22Rv1 (cell line): Measurements from ENCODE around the gene FAM167B.
A peak's percentile ranks its signal among the peaks of the same experiment; 100 is the strongest.

Source experiments
- H3K27ac ChIP-seq: fragments of 450-650 bp; 2 replicates; pipeline ENCODE4 v1.5.1; 2017
- ZFX ChIP-seq: fragments of 450-650 bp; IDR thresholded peaks from 2 replicates; pipeline ENCODE4 v1.6.1; 2017; ENCODE audit warnings: antibody characterized with exemption, borderline replicate concordance
- TF ChIP-seq, protein P1 (sequence below): fragments of 450-650 bp; IDR thresholded peaks from 2 replicates; pipeline ENCODE4 v1.5.1; 2017; ENCODE audit warnings: mild to moderate bottlenecking

Gene FAM167B

DNA sequence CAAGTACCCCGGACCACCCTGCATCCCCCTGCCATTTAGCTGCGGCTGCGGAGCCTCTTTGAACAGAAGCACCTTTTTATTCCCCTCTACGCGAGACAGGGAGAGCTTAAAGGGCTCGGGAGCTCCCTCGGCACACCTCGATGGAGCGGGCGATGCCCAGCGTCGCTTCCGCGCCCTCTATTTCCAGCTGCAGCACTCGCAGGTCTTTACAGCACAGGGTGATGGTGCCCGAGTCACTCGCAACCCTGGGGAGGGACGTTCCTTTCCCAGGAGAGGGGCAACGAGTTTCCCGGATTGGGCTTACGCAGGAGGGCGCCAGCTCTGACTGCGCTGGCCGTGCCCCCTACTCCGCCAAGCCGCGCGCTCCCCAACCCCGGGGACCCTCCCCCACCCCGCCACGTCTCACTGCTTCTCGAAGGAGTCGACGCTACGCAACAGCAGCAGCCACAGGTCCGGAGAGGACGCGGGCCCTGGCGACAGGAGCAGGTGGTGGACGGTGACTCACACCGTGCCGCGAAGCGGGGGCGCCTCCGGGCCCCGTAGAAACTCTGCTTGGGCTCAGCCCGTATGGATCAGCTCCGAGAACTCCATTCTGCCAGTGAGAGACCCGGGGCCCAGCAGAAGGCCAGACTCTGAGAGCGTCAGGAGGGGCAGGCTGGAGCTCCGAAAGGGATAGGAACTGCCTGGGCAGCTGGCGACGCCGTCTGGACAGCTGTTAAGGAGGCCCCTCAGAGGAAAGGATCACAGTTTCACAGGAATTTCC, 5.8 kb upstream of the FAM167B start:
- TF ChIP-seq, protein P1, sequence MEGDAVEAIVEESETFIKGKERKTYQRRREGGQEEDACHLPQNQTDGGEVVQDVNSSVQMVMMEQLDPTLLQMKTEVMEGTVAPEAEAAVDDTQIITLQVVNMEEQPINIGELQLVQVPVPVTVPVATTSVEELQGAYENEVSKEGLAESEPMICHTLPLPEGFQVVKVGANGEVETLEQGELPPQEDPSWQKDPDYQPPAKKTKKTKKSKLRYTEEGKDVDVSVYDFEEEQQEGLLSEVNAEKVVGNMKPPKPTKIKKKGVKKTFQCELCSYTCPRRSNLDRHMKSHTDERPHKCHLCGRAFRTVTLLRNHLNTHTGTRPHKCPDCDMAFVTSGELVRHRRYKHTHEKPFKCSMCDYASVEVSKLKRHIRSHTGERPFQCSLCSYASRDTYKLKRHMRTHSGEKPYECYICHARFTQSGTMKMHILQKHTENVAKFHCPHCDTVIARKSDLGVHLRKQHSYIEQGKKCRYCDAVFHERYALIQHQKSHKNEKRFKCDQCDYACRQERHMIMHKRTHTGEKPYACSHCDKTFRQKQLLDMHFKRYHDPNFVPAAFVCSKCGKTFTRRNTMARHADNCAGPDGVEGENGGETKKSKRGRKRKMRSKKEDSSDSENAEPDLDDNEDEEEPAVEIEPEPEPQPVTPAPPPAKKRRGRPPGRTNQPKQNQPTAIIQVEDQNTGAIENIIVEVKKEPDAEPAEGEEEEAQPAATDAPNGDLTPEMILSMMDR = no peak
- TF ChIP-seq ZFX = no peak
- H3K27ac ChIP-seq = peak overlapping the region; percentile 70

DNA sequence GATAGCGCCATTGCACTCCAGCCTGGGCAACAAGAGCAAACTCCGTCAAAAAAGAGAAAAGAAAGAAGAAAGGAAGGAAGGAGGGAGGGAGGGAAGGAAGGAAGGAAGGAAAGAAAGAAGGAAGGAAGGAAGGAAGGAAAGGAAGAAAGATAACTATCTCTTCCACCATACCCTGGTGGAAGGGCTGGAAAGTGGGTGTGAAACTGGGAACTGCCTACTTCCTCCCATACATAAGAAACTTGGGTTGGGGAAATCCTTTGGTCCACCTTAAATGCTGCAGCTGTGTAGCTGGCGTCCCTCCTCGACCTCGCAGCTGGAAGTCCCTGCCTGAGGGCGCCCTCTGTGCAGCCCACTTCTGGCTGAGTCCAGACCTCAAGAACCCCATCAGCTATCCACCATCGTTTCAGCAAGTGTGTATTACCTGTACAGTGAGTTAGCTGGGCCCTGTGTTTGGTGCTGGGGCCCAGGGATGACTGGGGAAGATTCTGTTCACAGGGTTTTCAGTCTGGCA, 4.6 kb upstream of the FAM167B start:
- no peak overlapping the region for H3K27ac ChIP-seq

DNA sequence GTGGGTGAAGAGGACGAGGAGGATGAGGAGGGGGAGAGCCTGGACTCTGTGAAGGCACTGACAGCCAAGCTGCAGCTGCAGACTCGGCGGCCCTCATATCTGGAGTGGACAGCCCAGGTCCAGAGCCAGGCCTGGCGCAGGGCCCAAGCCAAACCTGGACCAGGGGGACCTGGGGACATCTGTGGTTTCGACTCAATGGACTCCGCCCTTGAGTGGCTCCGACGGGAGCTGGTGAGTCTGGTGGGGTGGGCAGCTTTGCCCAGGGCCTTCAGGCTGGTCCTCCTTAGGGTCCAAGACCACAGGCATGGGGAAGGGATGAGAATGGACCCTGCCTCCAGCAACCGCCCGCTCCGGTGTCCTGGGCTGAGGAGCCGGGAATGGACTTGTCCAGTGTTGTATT, 430 bp downstream of the FAM167B start:
- TF ChIP-seq, protein P1 = no peak
- no peak for TF ChIP-seq ZFX
- no peak overlapping the region for H3K27ac ChIP-seq

More for the DNA sequence above, 4.6 kb upstream of the FAM167B start:
- TF ChIP-seq, protein P1 = no peak
- TF ChIP-seq ZFX = no peak

DNA sequence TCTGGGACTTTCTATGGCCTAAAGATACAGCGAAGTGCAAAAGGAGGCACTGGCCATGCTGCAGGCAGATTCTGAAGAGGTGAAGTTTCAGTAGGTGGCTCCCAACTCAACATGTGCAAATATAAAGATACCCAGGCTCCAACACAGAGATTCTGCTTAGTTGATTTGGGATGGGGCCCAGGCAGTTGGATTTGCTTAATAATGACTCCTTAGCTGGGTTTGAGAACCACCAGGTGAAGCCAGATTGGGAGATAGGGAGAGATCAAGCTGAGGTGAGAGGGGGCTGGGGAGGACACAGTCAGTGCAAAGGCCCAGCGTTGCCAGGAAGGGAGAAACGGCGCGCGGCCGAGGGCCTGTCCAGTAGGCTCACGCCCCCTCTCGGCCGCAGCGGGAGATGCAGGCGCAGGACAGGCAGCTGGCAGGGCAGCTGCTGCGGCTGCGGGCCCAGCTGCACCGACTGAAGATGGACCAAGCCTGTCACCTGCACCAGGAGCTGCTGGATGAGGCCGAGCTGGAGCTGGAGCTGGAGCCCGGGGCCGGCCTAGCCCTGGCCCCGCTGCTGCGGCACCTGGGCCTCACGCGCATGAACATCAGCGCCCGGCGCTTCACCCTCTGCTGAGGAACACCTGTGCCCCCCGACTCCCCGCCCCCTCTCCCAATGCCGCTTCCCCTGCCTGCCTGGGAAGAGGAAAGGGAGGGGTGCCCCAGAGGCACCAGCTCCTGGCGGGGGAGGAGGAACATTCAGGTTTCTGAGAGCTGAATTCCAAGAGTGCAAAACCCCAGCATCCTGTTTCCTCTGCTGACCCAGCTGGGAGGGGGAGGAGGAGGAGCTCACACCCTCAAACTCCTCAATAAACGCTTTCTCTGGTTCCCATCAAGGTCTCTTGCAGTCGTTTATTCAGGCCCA, 1.2 kb downstream of the FAM167B start:
- no peak for TF ChIP-seq ZFX
- TF ChIP-seq, protein P1 = peak; percentile 94
- H3K27ac ChIP-seq = no peak overlapping the region

DNA sequence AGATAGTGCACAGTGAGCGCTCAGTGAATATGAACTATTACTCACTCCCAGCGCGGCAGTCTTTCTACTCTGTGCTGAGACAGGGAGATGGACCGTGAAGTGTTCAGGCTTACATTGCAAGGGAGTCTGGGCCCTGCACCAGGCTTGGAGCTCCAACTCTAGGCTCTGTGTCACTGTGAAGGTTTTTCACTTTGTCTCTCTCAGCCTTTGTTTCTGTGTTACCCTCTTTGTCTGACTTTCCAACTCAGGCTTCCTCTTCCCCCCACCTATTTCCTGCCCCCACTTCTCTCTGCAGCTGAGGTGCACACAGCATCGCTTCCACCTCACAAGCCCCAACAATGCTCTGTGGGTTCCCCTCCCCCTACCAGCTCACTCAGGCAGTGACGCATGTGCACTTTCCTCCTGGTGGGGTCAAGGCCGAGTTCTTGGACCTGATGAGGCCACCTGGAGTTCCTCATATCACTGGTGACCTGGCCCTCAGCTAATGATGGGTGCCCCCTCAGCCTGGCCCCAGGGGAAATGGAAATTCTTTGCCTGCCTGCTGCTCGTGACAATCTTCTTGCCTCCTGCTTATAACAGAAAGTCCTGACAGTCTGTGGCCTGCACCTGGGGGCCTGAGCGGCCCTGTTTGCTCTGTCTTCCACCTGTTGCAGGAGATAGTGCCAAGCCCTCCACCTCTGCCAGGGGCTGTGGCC, 3.0 kb downstream of the FAM167B start:
- H3K27ac ChIP-seq = no peak overlapping the region
- no peak for TF ChIP-seq ZFX
- TF ChIP-seq, protein P1 = no peak

DNA sequence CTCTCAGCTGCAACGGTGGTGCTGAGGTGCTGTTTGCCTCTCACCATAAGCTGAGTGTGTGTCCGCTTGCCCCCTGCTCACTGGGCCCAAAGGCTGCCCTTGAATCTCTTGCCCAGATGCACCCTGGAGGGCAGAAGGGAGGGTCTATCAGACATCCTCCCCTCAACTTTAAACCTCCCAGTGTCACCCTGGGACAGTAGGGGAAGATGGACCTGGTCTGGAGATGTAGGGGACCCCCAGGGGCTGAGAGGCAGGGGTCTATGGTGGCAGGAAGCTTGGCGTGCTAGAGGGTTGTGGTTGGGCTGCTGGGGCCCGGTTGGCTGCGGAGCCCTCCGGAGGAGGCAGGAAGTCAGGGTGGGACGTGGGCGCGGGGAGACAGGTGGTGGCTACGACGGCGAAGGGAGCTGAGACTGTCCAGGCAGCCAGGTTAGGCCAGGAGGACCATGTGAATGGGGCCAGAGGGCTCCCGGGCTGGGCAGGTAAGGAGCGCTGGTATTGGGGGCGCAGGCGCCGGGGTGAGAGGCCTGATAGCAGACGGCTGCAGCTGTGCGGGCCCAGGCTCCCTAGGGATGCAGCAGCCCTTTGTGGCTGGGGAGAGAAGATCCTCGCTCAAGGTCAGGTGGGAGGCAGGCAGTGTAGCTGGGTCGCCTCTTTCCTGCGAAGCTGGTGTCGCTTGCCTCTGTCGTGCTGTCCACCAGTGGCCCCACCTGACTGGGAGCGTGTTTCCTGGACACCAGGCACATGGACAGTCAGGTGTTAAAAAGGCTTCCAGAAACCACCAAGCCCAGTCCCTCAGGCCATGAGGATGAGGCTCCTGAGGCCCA, 4.1 kb downstream of the FAM167B start, which contains the start of gene LCK:
LCK (plus strand) TSS at position 373 of the 824 bp plus-strand sequence. CDS start 23,065 bp downstream, outside the sequence.
- no peak within 1 kb of the TSS for H3K27ac ChIP-seq
- no peak for TF ChIP-seq ZFX
- TF ChIP-seq, protein P1 = no peak
